HG03571 (cell line): ENCODE results near the gene NIFK.
"Not testable (repeated sequence)": the region's sequence is repeated elsewhere in the genome, so short reads cannot be mapped to it uniquely, and the experiment has no call there.

ENCODE experiments used
- ATAC-seq: cut with Tn5 transposase; IDR thresholded peaks from one replicate; pipeline ENCODE4 v1.9.1; 2021; ENCODE audit not compliant: unreplicated experiment

Gene NIFK

DNA sequence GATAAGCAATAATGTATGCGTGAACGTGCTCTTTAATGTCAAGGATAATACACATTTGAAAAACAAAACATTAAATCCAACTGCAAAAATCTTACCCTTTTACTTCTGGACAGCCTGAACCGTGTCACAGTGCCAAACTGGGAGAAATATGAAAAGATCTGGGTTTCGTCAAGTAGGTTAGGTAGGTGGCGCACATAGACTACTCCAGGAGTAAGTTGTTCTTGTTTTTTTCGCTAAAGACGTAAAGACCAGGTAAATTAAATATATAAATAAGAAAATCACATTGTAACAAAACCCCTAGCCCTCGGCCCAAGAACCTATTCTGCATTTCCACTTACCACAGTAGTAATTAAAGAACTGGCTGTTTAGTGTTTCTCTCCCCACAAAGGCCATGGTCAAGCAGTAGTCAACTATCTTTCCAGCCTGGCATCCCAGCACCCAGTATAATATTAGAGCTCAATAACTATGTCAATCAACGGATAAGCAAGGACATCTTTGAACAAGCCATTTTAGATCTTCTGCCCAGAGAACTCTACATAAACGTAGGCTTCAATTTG lies 1.1 kb downstream of the NIFK start:
- ATAC-seq = no peak

DNA sequence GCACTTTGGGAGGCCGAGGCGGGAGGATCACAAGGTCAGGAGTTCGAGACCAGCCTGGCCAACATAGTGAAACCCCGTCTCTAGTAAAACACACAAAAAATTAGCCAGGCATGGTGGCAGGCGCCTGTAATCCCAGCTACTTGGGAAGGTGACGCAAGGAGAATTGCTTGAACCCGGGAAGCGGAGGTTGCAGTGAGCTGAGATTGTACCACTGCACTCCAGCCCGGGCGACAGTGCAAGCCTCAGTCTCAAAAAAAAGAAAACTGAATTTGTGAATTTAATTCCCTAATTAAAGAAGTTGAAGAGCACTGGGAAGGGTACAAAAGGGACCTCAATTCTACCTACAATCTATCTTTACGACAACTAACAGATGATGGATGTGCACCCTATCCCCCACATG lies 2.1 kb downstream of the NIFK start:
- not testable (repeated sequence) for ATAC-seq

DNA sequence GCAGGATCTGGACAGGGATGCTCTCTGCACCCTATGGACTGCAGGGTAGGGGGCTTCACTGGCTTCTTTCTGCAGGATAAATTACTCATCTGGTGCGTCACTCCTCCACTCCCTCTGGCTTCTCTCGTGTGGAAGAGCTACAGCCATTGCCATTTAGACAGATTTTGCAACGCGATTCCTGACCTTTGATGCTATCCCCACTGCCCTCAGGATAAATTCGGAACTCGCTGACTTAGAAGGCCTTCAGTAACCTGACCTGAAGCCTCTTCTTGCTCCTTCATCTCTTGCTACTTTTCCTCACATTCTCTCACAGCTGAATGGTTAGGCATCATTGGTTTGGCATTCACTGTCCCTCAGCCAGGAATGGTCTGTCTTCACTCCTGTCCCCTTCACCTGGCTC lies 5.3 kb downstream of the NIFK start:
- ATAC-seq = no peak

DNA sequence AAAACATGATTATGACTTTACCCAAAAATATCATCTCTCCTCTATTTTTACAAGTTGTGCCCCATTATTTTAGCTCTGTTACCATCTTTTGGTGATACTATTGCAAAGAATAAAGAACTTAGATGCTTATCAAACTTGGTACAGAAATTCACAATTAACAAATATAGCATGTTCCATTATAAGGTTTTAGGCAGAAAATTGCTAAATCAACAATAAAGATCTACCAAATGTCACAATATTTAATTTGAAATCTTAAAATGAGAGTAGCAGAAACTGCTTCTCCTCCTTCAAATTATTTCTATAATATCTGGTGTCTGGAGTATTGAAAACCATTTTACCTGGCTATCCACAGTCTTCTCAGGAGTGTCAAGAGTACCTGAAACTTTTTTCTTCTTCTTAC lies 8.7 kb downstream of the NIFK start:
- no peak for ATAC-seq

DNA sequence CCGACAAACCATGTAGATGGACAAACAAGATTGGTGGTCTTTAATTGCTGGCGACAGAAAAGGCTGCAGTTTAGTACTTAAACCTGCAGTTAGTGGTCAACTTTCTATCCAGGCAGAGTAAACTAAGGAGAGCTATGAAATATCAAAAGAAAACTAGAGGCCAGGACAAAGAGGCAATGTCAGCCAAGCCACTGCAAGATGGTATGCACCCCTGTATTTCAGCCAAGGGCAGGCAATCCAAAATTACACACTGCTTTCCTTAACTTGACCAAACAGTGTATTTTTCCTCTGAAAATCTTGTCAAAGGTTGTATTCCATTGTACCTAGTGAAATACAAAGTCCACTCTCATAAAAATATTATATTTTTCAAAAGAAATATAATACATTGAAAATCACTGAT lies 9.3 kb downstream of the NIFK start:
- no peak for ATAC-seq

DNA sequence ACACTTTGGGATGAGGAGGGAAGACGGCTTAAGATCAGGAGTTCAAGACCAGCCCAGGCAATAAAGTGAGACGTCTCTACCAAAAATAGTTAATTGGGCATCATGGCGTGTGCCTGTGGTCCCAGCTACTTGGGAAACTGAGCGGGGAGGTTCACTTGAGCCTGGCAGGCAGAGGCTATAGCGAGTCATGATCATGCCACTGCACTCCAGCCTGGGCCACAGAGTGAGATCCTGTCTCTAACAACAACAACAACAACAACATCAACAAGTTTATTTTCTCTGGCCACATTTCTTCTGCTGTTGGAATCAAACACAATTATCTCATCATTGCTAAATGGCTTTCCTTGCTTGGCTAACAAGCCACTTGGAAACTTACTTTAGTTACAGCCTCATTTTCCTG lies 13.4 kb downstream of the NIFK start:
- ATAC-seq = no peak

DNA sequence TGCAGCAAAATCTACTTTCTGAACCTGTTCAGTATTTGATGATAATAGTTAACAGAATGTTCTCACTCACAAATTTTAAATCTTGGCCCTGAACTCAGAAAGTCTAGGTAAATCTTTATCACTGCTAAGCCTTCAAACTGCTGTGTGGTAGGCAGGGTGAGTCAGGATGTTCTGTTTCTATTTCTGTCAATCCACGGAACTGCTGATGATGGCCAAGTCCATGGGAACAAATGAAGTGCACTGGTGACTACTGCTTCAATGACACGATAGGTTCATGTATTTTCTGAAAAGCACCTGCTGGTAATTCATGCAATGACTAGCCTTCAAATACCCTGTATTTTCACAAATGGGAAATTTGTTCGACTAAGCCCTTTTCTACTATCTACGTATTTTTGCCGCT lies 14.2 kb downstream of the NIFK start:
- no peak for ATAC-seq

DNA sequence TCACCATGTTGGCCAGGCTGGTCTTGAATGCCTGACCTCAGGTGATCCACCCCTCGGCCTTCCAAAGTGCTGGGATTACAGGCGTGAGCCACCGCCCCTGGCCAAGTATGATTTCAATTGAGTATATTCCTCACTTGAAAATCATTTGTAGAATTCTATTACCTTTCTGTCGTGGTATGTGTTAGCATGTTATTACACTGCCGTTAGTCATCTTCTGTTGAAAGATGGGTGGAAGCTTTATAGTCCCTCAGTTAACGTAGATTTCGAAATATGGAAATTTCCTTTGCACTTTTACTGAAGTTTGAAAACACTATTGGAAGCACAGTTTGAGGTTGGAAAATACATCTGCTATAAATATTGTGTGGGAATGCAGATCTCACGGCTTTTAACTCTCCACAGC lies 14.7 kb downstream of the NIFK start:
- ATAC-seq = no peak

DNA sequence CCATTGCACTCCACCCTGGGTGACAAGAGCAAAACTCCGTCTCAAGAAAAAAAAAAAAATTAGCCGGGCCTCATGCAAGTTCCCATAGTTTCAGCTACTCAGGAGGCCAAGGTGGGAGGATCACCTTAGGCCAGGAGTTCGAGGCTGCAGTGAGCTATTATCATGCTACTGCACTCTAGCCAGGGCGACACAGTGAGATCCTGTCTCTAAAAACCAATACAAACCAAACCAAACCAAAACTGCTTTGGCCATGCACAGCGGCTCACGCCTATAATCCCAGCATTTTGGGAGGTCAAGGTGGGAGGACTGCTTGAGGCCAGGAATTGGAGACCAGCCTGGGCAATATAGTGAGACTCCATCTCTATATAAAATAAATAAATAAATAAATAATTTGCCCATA lies 19.1 kb downstream of the NIFK start:
- no peak for ATAC-seq

DNA sequence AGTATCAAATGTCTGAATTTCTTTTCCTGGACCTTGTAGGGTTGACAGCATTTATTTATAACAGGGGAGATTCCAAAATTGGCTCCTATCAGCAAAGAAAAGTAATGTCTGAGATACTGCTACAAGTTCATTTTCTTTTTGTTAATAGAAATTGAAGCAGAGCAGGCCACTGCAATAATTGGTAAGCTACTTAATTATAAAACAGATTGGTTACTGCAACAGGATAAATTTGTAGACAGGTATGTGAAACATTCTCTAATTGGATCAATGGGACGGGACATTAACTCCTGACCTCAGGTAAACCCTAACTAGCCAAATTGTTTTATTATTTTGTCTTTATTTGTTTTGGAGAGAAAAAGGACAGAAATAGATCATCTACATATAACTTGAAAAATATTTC lies 20.5 kb downstream of the NIFK start:
- no peak for ATAC-seq

DNA sequence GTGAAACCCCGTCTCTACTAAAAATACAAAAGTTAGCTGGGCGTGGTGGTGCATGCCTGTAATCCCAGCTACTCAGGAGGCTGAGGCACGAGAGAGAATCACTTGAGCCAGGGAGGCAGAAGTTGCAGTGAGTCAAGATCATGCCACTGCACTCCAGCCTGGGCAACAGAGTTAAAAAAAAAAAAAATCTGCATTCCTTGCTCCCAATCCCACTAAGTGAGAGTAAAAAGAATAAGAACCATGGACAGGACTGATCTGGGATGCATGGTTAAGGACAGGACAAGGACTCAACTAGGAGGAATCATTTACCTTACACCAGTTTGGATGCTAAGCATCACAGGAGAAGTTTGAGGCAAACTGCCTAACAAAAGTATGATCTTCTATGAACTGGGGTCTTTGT lies 25.2 kb downstream of the NIFK start:
- not testable (repeated sequence) for ATAC-seq

DNA sequence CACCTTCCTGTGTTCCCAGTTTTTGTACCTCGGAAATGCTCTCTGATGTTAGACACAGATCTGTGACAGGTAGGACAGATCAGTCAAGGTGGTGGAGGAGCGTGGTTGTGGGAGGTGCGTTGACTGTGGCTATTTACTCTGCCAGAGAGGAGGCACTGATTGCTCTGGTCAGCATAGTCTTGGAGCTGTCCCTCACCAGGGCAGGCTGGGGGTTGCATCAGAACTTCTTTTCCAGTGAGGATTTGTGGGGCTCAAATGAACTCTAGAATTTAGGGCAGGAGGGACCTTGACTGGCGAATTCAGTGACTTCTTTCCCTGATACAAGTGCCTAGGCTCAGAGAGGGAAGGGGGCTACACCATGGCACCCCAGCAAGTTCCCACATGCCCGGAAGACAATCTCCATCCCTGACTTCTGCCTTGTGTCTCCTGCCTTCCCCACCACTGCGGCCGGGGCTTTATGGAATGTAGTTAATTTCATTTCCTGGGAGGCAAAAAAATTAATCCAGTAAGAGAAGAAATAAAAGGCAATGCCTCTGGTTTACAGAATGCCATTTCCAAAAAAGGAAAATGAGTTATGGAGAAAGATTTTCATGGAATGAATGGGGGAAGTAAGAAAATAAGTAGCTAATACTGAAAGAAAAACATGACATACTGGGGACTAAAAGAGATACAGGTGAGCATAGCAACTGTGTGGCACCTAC lies 26.1 kb downstream of the NIFK start:
- no peak for ATAC-seq

DNA sequence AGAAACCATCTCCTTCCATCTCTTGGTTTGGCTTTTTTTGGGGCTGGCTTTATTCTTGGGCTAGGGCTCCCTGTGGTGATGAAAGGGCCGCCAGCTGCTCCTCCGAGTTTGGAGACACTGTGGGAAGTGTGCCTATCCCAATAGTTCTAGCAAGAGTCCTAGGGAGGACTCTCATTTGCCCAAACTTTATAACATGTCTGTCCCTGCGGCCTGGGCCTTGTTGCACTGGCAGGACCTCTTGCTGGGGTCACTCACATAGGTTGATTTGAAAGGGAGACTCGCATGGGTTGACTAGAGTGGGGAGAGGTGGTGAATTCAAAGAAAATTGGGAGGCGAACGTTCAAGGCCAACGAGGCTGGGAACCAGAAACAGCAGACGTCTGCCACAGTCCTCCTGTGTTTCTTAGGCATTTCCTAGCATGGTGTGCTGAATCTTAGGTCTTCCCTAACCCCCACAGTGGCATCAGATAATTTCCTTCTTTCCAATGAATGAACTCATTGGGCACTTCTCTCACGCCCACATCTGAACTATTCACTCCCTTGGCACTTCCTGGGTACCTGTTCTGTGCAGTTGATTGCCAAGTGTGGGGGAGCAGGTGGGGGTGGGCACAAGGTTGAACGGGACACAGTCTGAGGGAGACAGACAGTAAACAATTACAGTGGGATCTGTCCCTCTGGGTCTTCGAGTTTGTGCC lies 26.8 kb downstream of the NIFK start:
- no peak for ATAC-seq

DNA sequence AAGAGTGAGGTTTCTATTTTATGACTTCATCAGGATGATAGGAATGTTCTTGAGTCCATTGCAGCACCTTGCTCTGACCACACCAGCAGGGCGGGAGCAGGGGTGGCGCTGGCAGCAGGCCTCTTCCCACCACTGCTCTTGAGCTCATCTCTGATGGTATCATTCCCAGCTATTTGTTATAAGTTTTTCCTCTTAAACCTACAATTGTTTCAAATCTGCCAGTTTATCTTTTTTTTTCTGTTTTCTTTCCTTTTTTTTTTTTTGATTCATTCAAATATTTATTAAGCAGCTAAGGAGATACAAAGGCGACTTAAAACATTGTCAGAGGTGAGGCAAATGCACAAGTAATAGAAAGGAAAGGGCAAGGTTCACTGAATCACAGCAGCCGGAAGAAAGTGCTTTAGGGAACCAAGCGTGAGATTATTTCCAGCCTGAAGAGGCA lies 28.7 kb downstream of the NIFK start:
- no peak for ATAC-seq

DNA sequence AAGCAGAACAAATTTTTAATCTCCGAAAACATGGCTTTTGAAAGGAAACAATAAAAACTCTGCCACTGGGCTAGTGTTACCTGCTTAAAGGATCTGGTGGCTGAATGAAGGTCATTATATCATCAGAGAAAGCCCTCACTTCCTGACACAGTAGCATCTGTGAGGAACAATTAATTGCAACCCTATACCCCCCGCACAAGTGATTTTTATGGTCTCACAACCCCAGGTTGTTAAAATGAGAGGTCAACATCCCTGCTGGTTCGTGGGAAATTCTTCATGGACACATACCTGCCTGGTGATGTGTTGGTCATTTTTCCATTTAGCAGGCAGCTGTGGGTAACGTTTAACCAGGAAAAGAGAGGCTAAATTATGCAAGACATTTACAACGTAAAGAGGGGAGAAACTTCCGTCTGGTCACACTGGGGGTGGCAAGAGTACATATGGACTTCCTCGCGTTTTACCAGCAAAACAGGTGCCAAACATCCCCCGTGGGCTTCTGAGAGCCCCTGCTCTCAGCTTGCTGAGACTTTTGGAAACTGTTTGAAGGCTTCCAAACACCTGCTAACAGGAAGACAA lies 29.2 kb downstream of the NIFK start:
- ATAC-seq = no peak

DNA sequence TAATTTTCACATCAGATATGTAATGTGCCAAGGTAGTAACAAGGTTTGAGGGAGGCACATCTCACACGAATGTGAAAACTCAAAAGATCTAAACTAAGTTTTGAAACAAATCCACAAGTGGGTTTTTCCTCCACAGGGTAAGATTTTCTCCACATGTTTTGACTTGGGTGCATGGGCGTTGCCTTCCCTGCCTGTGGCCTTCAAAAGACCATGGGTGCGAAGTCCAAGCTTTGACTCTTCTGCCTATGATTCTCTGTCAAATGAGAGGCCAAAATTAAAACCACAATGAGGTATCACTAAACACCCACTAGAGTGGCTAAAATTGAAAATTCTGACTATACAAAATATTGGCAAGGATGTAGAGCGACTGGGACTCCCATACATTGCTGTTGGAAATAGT lies 30.7 kb downstream of the NIFK start:
- ATAC-seq = no peak

DNA sequence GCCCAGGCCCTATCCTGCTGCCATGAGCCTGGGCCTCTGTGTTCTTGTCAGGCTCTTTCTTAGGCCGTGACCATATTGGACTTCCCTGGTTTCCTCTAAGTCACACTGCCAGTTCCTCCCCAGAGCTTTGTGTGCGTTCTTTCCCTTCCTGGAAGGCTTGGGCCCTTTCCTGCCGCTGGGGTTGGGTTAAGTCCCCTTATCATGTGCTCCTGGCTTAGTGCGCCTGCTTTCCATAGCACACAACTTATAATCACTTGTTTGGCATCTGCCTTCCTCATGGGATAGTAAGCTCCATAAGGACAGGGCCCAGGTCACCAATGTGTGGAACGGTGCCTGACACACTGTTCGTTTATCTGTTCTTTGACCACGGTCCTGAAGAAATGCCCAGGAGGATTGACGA lies 31.3 kb downstream of the NIFK start:
- ATAC-seq = no peak

DNA sequence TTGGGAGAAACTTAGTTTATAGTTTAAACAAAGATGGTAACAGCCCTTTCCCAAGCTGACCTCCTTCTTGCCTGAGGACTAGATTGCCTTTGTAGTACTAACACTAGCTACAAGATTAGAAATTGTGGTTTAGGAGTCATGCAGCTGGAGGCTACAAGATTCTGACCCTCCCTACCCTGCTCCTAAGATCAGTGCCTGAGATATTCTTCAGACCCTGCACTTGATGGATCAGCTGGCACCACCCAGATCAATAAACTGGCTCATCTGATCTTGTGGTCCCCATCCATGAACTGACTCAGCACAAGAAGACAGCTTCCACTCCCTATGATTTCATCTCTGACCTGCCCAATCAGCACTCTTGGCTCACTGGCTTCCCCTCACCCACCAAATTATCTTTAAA lies 34.9 kb downstream of the NIFK start:
- not testable (repeated sequence) for ATAC-seq

DNA sequence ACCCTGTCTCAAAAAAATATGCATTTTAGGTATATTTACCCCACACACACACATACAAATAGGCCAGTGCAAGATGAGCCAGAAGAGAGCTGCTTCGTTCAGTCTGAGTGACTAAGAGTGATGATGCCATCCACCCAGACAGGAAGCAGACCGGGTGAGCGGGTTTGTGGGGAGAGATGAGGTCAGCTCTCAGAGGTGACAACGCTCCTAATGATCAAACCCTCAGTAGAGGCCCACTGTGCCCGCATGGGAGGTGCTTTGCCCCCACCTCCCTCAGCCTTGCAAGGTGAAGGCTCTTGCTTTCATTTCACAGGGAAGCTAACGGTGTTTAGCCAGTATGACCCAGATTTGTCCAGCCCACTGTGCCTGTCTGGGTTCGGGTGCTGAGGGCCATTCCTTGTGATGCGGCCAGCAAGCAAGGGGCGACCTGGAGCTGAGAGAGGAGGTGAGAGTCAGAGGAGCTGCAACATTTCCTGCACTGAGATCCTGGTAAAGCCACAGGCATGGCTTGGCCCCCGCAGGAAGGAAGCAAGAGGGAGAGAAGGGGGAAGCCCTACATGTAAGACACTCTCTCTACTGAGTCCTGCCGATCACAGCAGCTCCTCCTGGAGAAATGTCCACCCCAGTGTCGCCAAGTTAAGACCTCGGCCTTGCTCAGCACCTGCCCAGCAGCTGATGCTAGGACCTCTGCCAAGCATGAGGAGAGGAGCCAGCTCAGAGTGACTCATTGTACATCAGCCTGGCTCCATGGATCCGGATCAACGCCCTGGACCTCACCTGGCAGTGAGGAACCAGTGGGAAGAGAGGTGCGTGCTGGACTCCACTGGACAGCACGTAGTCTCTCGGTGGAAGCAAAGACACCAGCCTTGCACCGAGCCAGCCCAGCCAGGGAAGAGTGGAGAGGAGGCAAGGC lies 37.0 kb downstream of the NIFK start:
- ATAC-seq = peak; percentile 99

DNA sequence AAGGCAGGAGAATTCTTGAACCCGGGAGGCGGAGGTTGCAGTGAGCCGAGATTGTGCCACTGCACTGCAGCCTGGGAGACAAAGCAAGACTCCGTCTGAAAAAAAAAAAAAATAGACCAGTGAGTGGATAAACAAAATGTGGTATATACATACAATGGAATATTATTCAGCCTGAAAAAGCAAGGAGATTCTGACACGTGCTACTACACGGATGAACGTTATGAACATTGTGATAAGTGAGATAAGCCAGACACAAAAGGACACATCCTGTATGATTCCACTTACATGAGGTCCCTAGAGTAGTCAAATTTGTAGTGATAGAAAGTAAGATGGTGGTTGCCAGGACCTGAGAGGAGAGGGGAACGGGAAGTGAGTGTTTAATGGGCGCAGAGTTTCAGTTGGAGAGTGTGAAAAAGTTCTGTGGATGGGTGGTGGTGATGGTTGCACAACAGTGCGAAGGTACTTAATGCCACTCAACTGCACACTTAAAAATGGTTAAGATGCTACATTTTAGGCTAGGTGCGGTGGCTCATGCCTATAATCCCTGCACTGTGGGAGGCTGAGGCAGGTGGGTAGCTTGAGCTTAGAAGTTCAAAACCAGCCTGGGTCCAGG lies 38.3 kb downstream of the NIFK start:
- no peak for ATAC-seq
